Measurements from ENCODE around the gene RAB26.

RAB26 gene

GRCh38 chr16:2154533-2155090 lies 6.2 kb downstream of the RAB26 start:
- H3K4me1 ChIP-seq: peaks cover 26% of the 10 kb centered on the region

GRCh38 chr16:2155091-2155950 lies 6.9 kb downstream of the RAB26 start, which contains the start of gene TRAF7:
Gene TRAF7 (plus strand): TSS chr16:2155782. CDS start chr16:2163921, 8,139 bp downstream.
- Histone ChIP-seq H3K9me3 (ENCODE audit: control insufficient read depth, low read length) (no peaks in the 10 kb centered on the region), H3K9ac (no peak within 1 kb of the TSS), H3K27me3 (ENCODE audit: control insufficient read depth, insufficient read depth, low read length) (no peaks in the 10 kb centered on the region), H3K79me2 (peaks cover 46% of the 10 kb centered on the region), H3K4me2 (ENCODE audit: low read length) (peak within 1 kb of the TSS; percentile 98), H3K36me3 (ENCODE audit: control insufficient read depth, insufficient read depth, low read length) (no peaks in the 10 kb centered on the region), H3K4me1 (peaks cover 25% of the 10 kb centered on the region), H2AFZ (peak within 1 kb of the TSS; percentile 25), H3K4me3 (ENCODE audit: low read depth, low read length) (peak within 1 kb of the TSS; percentile 97), H3K27ac (peak within 1 kb of the TSS; percentile 78)
- TF ChIP-seq CTCF (IDR thresholded peaks at IDR 0.05): peak; percentile 9

More at GRCh38 chr16:2154533-2155090, 6.2 kb downstream of the RAB26 start:
- peaks cover 50% of the 10 kb centered on the region for H3K79me2 ChIP-seq
- no peak overlapping the region for H3K9ac ChIP-seq
- no peaks in the 10 kb centered on the region for H3K36me3 ChIP-seq (ENCODE audit: control insufficient read depth, insufficient read depth, low read length)
- H3K9me3 ChIP-seq (ENCODE audit: control insufficient read depth, low read length): no peaks in the 10 kb centered on the region
- H3K27ac ChIP-seq: peak overlapping the region; percentile 78
- peak overlapping the region; percentile 23 for H2AFZ ChIP-seq
- H3K4me3 ChIP-seq (ENCODE audit: low read depth, low read length): peak overlapping the region; percentile 97
- no peaks in the 10 kb centered on the region for H3K27me3 ChIP-seq (ENCODE audit: control insufficient read depth, insufficient read depth, low read length)
- H3K4me2 ChIP-seq (ENCODE audit: low read length): peak overlapping the region; percentile 87
- TF ChIP-seq CTCF (IDR thresholded peaks at IDR 0.05): no peak

GRCh38 chr16:2155977-2156848 lies 7.8 kb downstream of the RAB26 start:
- Histone ChIP-seq H3K9me3 (ENCODE audit: control insufficient read depth, low read length) (no peaks in the 10 kb centered on the region), H3K4me3 (ENCODE audit: low read depth, low read length) (peak overlapping the region; percentile 77), H3K79me2 (peaks cover 37% of the 10 kb centered on the region), H3K4me2 (ENCODE audit: low read length) (peak overlapping the region; percentile 98), H3K4me1 (peaks cover 23% of the 10 kb centered on the region), H3K36me3 (ENCODE audit: control insufficient read depth, insufficient read depth, low read length) (no peaks in the 10 kb centered on the region), H2AFZ (peak overlapping the region; percentile 25), H3K27me3 (ENCODE audit: control insufficient read depth, insufficient read depth, low read length) (no peaks in the 10 kb centered on the region), H3K27ac (no peak overlapping the region), H3K9ac (no peak overlapping the region)
- no peak for TF ChIP-seq CTCF (IDR thresholded peaks at IDR 0.05)

GRCh38 chr16:2156849-2157224 lies 8.4 kb downstream of the RAB26 start:
- no peak overlapping the region for H3K27ac ChIP-seq
- H3K9ac ChIP-seq: no peak overlapping the region
- TF ChIP-seq CTCF (IDR thresholded peaks at IDR 0.05): no peak
- no peak overlapping the region for H3K4me3 ChIP-seq (ENCODE audit: low read depth, low read length)
- no peak overlapping the region for H3K4me2 ChIP-seq (ENCODE audit: low read length)
- peaks cover 31% of the 10 kb centered on the region for H3K79me2 ChIP-seq
- H3K36me3 ChIP-seq (ENCODE audit: control insufficient read depth, insufficient read depth, low read length): no peaks in the 10 kb centered on the region
- no peak overlapping the region for H2AFZ ChIP-seq
- H3K4me1 ChIP-seq: peaks cover 21% of the 10 kb centered on the region
- no peaks in the 10 kb centered on the region for H3K27me3 ChIP-seq (ENCODE audit: control insufficient read depth, insufficient read depth, low read length)
- no peaks in the 10 kb centered on the region for H3K9me3 ChIP-seq (ENCODE audit: control insufficient read depth, low read length)

All from parathyroid adenoma (tissue), 2 donors.